Measurements from ENCODE around the gene STEAP1B.
A peak's percentile ranks its signal among the peaks of the same experiment; 100 is the strongest.

STEAP1B gene

GRCh38 chr7:22427104-22427503, 72.9 kb downstream of the STEAP1B start:
- DNase-seq: no peak

- DNase-seq: no peak
Observed at GRCh38 chr7:22426463-22427094, 73.4 kb downstream of the STEAP1B start.

GRCh38 chr7:22425361-22425760, 74.6 kb downstream of the STEAP1B start:
- no peak for DNase-seq

GRCh38 chr7:22422831-22423615, 77.0 kb downstream of the STEAP1B start:
- no peak for DNase-seq

GRCh38 chr7:22420973-22421635, 78.9 kb downstream of the STEAP1B start:
- DNase-seq: no peak

GRCh38 chr7:22420008-22420407, 80.0 kb downstream of the STEAP1B start:
- DNase-seq: no peak

- DNase-seq: no peak
Observed at GRCh38 chr7:22419488-22419887, 80.5 kb downstream of the STEAP1B start.

GRCh38 chr7:22418251-22419046, 81.5 kb downstream of the STEAP1B start:
- DNase-seq: no peak

GRCh38 chr7:22417841-22418240, 82.1 kb downstream of the STEAP1B start:
- no peak for DNase-seq

- no peak for DNase-seq
Observed at GRCh38 chr7:22417349-22417748, 82.6 kb downstream of the STEAP1B start.

- no peak for DNase-seq
Observed at GRCh38 chr7:22414424-22414823, 85.6 kb downstream of the STEAP1B start.

- no peak for DNase-seq
Observed at GRCh38 chr7:22413211-22413610, 86.8 kb downstream of the STEAP1B start.

- DNase-seq: no peak
Observed at GRCh38 chr7:22411977-22412693, 87.9 kb downstream of the STEAP1B start.

GRCh38 chr7:22406715-22407114, 93.3 kb downstream of the STEAP1B start:
- DNase-seq: no peak

- no peak for DNase-seq
Observed at GRCh38 chr7:22404421-22405023, 95.5 kb downstream of the STEAP1B start.

- no peak for DNase-seq
Observed at GRCh38 chr7:22403344-22403743, 96.6 kb downstream of the STEAP1B start.

- peak; percentile 7 for DNase-seq
Observed at GRCh38 chr7:22402250-22402649, 97.7 kb downstream of the STEAP1B start.

- no peak for DNase-seq
Observed at GRCh38 chr7:22400936-22401553, 98.9 kb downstream of the STEAP1B start.

GRCh38 chr7:22400150-22400814, 99.7 kb downstream of the STEAP1B start:
- DNase-seq: no peak

- DNase-seq: no peak
Observed at GRCh38 chr7:22399546-22399945, 100.4 kb downstream of the STEAP1B start.

- DNase-seq: no peak
Observed at GRCh38 chr7:22399091-22399490, 100.9 kb downstream of the STEAP1B start.
